T-cell (primary cell): ENCODE data around the gene TMEM54. TPM values are rescaled to one million over a fixed set of nuclear protein-coding genes. Genes with fewer than 3 reads are reported as not detected.

Experiments
- ATAC-seq, 4 experiments: fragments of 200-7000 bp in 3 of 4; fragments of 150-1000 bp in 1 of 4; cut with Tn5 transposase; replicated peaks in 1 of 4; 1 replicate in 3 of 4; 2 replicates in 1 of 4; pipeline ENCODE4 v1.10.0; 2021; ENCODE audit warnings: moderate library complexity in 3 of 4, mild to moderate bottlenecking in 2 of 4, moderate number of reproducible peaks in 1 of 4
- CTCF ChIA-PET, 2 donors: fragments of 300-600 bp; sonication (Branson Sonifier 250); formaldehyde crosslinking; loops; one replicate each; lab custom pipeline; 2022; ENCODE audit warnings: antibody characterized with exemption in 2 of 2; lab: Charles Lee
- POLR2A ChIA-PET, 2 donors: fragments of 300-600 bp; sonication (Branson Sonifier 250); formaldehyde crosslinking; loops; one replicate each; lab custom pipeline; 2022; ENCODE audit warnings: antibody characterized with exemption in 2 of 2; lab: Charles Lee
- DNase-seq, 35 experiments: peaks; one replicate each; pipeline versions ENCODE4 v3.0.0 to v3.0.0-alpha.2; 2013 to 2023
- H3K27ac ChIP-seq: one replicate; pipeline ENCODE4 v1.5.1; 2013; ENCODE audit warnings: low read length
- H3K27me3 ChIP-seq, 2 experiments: replicated peaks in 1 of 2; 1 replicate in 1 of 2; 2 replicates in 1 of 2; pipeline versions ENCODE4 v1.6.1 to v1.7.0; 2013; ENCODE audit warnings: low read length in 1 of 2, mixed read lengths in 1 of 2; ENCODE audit not compliant: control insufficient read depth in 2 of 2, insufficient read depth in 2 of 2; ENCODE audit errors: extremely low read depth in 1 of 2
- H3K36me3 ChIP-seq, 2 donors: 1 replicate in 1 of 2; 2 replicates in 1 of 2; pipeline versions ENCODE4 v1.6.1 to v1.7.0; 2013; ENCODE audit warnings: low read length in 1 of 2; ENCODE audit not compliant: control insufficient read depth in 2 of 2, insufficient read depth in 1 of 2; ENCODE audit errors: extremely low read depth in 1 of 2
- H3K4me1 ChIP-seq, 2 experiments: 1 replicate in 1 of 2; 2 replicates in 1 of 2; pipeline versions ENCODE4 v1.6.1 to v1.7.0; 2013; ENCODE audit warnings: low read length in 2 of 2, mixed read lengths in 1 of 2; ENCODE audit not compliant: insufficient read depth in 2 of 2, control insufficient read depth in 1 of 2; ENCODE audit errors: extremely low read depth in 1 of 2
- H3K4me3 ChIP-seq, 2 donors: 1 replicate in 1 of 2; 2 replicates in 1 of 2; pipeline versions ENCODE4 v1.5.1 to v1.7.0; 2013; ENCODE audit warnings: mild to moderate bottlenecking in 2 of 2, low read length in 1 of 2, moderate library complexity in 1 of 2; ENCODE audit not compliant: control insufficient read depth in 1 of 2; ENCODE audit errors: extremely low read depth in 1 of 2
- H3K9me3 ChIP-seq: 2 replicates; pipeline ENCODE4 v1.7.0; 2013
- H3K27ac Mint-ChIP-seq, 2 donors: one replicate each; pipeline ENCODE4 v1.8.0; 2020 to 2021; ENCODE audit warnings: mild to moderate bottlenecking in 2 of 2, mixed read lengths in 2 of 2
- H3K27me3 Mint-ChIP-seq, 2 donors: one replicate each; pipeline ENCODE4 v1.8.0; 2021 to 2022; ENCODE audit warnings: mixed read lengths in 2 of 2
- H3K36me3 Mint-ChIP-seq: one replicate; pipeline ENCODE4 v1.8.0; 2021; ENCODE audit warnings: mixed read lengths
- H3K4me1 Mint-ChIP-seq, 3 donors: one replicate each; pipeline ENCODE4 v1.8.0; 2020 to 2022; ENCODE audit warnings: mixed read lengths in 3 of 3, mild to moderate bottlenecking in 1 of 3
- H3K4me3 Mint-ChIP-seq, 3 donors: one replicate each; pipeline ENCODE4 v1.8.0; 2020 to 2022; ENCODE audit warnings: mild to moderate bottlenecking in 3 of 3, mixed read lengths in 3 of 3, moderate library complexity in 3 of 3
- H3K9me3 Mint-ChIP-seq, 3 donors: one replicate each; pipeline ENCODE4 v1.8.0; 2020 to 2022; ENCODE audit warnings: mixed read lengths in 3 of 3
- WGBS: methylation state at CpG from one replicate; pipeline ENCODE4 v1.1.5; 2013; ENCODE audit warnings: missing lambda C conversion rate; ENCODE audit not compliant: insufficient coverage; 5-methylcytosine and 5-hydroxymethylcytosine counted together
- total RNA-seq, 35 experiments: library from RNA in 6 of 35; stranded (reverse) in 6 of 35; fragments of 120-200 nt in 1 of 35; gene quantifications; one replicate each; pipeline versions ENCODE4 v1.2.1 to v1.2.4 and lab custom pipeline; 2013 to 2026

Gene TMEM54
- total RNA-seq, 5 donors from 2014 or later (not counting 1 experiment from before 2014, with no cell fraction given) = 0.35 to 0.64 TPM; not detected in 3

- H3K27me3 Mint-ChIP-seq = peaks cover 21 to 31% of the 10 kb centered on the region in 2 donors
- Histone ChIP-seq H3K36me3 (peaks cover 4 to 11% of the 10 kb centered on the region in 2 donors), H3K27ac (no peak overlapping the region), H3K4me1 (peaks cover 0 to 18% of the 10 kb centered on the region in 2 experiments), H3K27me3 (peaks cover 3 to 32% of the 10 kb centered on the region in 2 experiments), H3K4me3 (no peak overlapping the region), H3K9me3 (no peaks in the 10 kb centered on the region)
- peaks cover 13 to 23% (median 21%) of the 10 kb centered on the region in 3 donors for H3K4me1 Mint-ChIP-seq
- ChIA-PET CTCF (interaction anchor here in 1 of 2 donors (0.6 kb wide), 1 partner anchor 9 kb away, joined by 3 read pairs; no protein-coding TSS in a partner anchor), POLR2A (interaction anchor here in 1 of 2 donors (0.6 kb wide), 1 partner anchor 583 kb away, joined by 3 read pairs; no protein-coding TSS in a partner anchor)
- DNase-seq (no peak), ATAC-seq (no peak)
- H3K27ac Mint-ChIP-seq = no peak overlapping the region
- peaks cover 47% of the 10 kb centered on the region for H3K36me3 Mint-ChIP-seq
- WGBS = 86% methylated on average over 4 of the region's 5 CpGs
- H3K9me3 Mint-ChIP-seq = no peaks in the 10 kb centered on the region
- H3K4me3 Mint-ChIP-seq = no peak overlapping the region
Measured at GRCh38 chr1:32867151-32867550, 34.0 kb downstream of the TMEM54 start.

- no peaks in the 10 kb centered on the region for H3K9me3 ChIP-seq
- Mint-ChIP-seq H3K4me3 (no peak overlapping the region), H3K9me3 (no peaks in the 10 kb centered on the region), H3K27me3 (peaks cover 13 to 19% of the 10 kb centered on the region in 2 donors), H3K27ac (no peak overlapping the region), H3K4me1 (peaks cover 8 to 13% (median 11%) of the 10 kb centered on the region in 3 donors), H3K36me3 (peaks cover 58% of the 10 kb centered on the region)
- H3K36me3 ChIP-seq = peaks cover 4 to 20% of the 10 kb centered on the region in 2 donors
- ATAC-seq = no peak
- no peak overlapping the region for H3K4me3 ChIP-seq
- WGBS = no CpG with 5 or more reads among the region's 3 CpGs
- ChIA-PET POLR2A (interaction anchor here in 1 of 2 donors (0.6 kb wide), 1 partner anchor 544 kb away, joined by 4 read pairs; no protein-coding TSS in a partner anchor), CTCF (interaction anchor here (0.6 kb wide), 2 partner anchors 67 to 151 kb away, joined by 4 to 6 read pairs; no protein-coding TSS in a partner anchor)
- no peak for DNase-seq
- H3K4me1 ChIP-seq = peaks cover 0 to 6% of the 10 kb centered on the region in 2 experiments
- H3K27ac ChIP-seq = no peak overlapping the region
- peaks cover 0 to 19% of the 10 kb centered on the region in 2 experiments for H3K27me3 ChIP-seq
Measured at GRCh38 chr1:32865639-32866405, 35.4 kb downstream of the TMEM54 start.

GRCh38 chr1:32864375-32865019 lies 36.7 kb downstream of the TMEM54 start:
- CTCF ChIA-PET = interaction anchor here in 1 of 2 donors (0.5 kb wide), 1 partner anchor 142 kb away, joined by 3 read pairs; no protein-coding TSS in a partner anchor
- Mint-ChIP-seq H3K9me3 (no peaks in the 10 kb centered on the region), H3K4me3 (no peak overlapping the region), H3K4me1 (peaks cover 2 to 4% (median 4%) of the 10 kb centered on the region in 3 donors), H3K27ac (no peak overlapping the region), H3K27me3 (peaks cover 5 to 10% of the 10 kb centered on the region in 2 donors), H3K36me3 (peaks cover 59% of the 10 kb centered on the region)
- 98% methylated on average over 5 of the region's 8 CpGs for WGBS
- no peak overlapping the region for H3K4me3 ChIP-seq
- H3K27ac ChIP-seq = no peak overlapping the region
- peaks cover 4 to 21% of the 10 kb centered on the region in 2 donors for H3K36me3 ChIP-seq
- peaks cover 0 to 9% of the 10 kb centered on the region in 2 experiments for H3K27me3 ChIP-seq
- POLR2A ChIA-PET = no interaction called here
- H3K4me1 ChIP-seq = no peaks in the 10 kb centered on the region
- DNase-seq (no peak), ATAC-seq (no peak)
- H3K9me3 ChIP-seq = no peaks in the 10 kb centered on the region

- no peak overlapping the region for H3K27ac ChIP-seq
- H3K9me3 Mint-ChIP-seq = no peaks in the 10 kb centered on the region
- H3K4me3 ChIP-seq = no peak overlapping the region
- no peaks in the 10 kb centered on the region for H3K4me1 ChIP-seq
- POLR2A ChIA-PET = no interaction called here
- DNase-seq (no peak), ATAC-seq (no peak)
- H3K27ac Mint-ChIP-seq = no peak overlapping the region
- no peaks in the 10 kb centered on the region for H3K9me3 ChIP-seq
- H3K27me3 Mint-ChIP-seq = peaks cover 0 to 4% of the 10 kb centered on the region in 2 donors
- H3K4me3 Mint-ChIP-seq = no peak overlapping the region
- no peaks in the 10 kb centered on the region for H3K4me1 Mint-ChIP-seq
- CTCF ChIA-PET = interaction anchor here in 1 of 2 donors (0.5 kb wide), 1 partner anchor 143 kb away, joined by 3 read pairs; no protein-coding TSS in a partner anchor
- H3K36me3 Mint-ChIP-seq = peaks cover 54% of the 10 kb centered on the region
- no CpG with 5 or more reads among the region's 1 CpG for WGBS
- peaks cover 4 to 21% of the 10 kb centered on the region in 2 donors for H3K36me3 ChIP-seq
- peaks cover 0 to 3% of the 10 kb centered on the region in 2 experiments for H3K27me3 ChIP-seq
Measured at GRCh38 chr1:32863881-32864245, 37.3 kb downstream of the TMEM54 start.

GRCh38 chr1:32863218-32863880 lies 37.8 kb downstream of the TMEM54 start:
- H3K9me3 Mint-ChIP-seq = no peaks in the 10 kb centered on the region
- DNase-seq (no peak), ATAC-seq (no peak)
- no peak overlapping the region for H3K27ac ChIP-seq
- no peaks in the 10 kb centered on the region for H3K9me3 ChIP-seq
- 100% methylated on average over 3 of the region's 4 CpGs for WGBS
- peaks cover 4 to 22% of the 10 kb centered on the region in 2 donors for H3K36me3 ChIP-seq
- POLR2A ChIA-PET = no interaction called here
- H3K27me3 Mint-ChIP-seq = no peaks in the 10 kb centered on the region
- CTCF ChIA-PET = no interaction called here
- H3K27ac Mint-ChIP-seq = no peak overlapping the region
- H3K4me1 ChIP-seq = no peaks in the 10 kb centered on the region
- H3K36me3 Mint-ChIP-seq = peaks cover 50% of the 10 kb centered on the region
- no peaks in the 10 kb centered on the region for H3K27me3 ChIP-seq
- H3K4me1 Mint-ChIP-seq = no peaks in the 10 kb centered on the region
- H3K4me3 Mint-ChIP-seq = no peak overlapping the region
- H3K4me3 ChIP-seq = no peak overlapping the region
